NCI-H2196 treated with DMSO at 0.1 percent for 48 hours (cell line): ENCODE measurements around the gene PUS1.

Source experiments
- DNase-seq: peaks from one replicate; lab custom pipeline; 2025; ENCODE audit not compliant: unreplicated experiment; lab: John Stamatoyannopoulos, UW

Gene PUS1

DNA sequence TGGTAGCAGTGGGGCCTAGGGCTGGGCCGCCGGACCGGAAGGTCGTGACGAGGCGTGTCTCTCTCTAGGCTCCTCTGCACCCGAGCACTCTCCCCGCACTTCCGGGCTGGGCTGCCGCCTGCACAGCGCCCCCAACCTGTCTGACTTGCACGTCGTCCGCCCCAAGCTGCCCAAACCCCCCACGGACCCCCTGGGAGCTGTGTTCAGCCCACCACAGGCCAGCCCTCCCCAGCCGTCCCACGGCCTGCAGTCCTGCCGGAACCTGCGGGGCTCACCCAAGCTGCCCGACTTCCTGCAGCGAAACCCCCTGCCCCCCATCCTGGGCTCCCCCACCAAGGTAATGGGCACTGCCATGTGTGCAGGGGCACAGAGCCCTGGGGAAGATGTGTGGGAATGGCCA lies 13.3 kb upstream of the PUS1 start:
- no peak for DNase-seq

GRCh38 chr12:131916306-131917138 lies 12.6 kb upstream of the PUS1 start:
- no peak for DNase-seq

DNA sequence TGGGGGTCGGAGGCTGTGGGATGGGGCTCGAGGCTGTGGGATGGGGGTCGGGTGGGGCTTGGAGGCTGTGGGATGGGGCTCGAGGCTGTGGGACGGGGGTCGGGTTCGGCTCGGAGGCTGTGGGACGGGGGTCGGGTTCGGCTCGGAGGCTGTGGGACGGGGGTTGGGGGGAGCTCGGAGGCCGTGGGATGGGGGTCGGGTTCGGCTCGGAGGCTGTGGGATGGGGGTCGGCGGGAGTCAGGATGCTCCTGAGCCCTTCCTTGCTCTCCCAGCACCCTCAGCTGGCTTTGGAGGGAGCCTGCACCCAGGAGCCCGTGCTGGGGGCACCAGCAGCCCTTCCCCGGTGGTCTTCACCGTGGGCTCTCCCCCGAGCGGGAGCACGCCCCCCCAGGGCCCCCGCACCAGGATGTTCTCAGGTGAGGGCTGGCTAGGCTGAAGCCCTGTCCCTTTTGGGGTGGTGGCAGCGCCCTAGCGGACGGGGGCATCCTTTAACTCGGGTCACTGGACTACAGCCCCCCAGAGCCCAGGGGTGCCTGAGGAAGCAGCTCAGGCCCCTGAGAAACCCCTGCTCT lies 11.9 kb upstream of the PUS1 start:
- no peak for DNase-seq

GRCh38 chr12:131917711-131918306 lies 11.3 kb upstream of the PUS1 start:
- no peak for DNase-seq

DNA sequence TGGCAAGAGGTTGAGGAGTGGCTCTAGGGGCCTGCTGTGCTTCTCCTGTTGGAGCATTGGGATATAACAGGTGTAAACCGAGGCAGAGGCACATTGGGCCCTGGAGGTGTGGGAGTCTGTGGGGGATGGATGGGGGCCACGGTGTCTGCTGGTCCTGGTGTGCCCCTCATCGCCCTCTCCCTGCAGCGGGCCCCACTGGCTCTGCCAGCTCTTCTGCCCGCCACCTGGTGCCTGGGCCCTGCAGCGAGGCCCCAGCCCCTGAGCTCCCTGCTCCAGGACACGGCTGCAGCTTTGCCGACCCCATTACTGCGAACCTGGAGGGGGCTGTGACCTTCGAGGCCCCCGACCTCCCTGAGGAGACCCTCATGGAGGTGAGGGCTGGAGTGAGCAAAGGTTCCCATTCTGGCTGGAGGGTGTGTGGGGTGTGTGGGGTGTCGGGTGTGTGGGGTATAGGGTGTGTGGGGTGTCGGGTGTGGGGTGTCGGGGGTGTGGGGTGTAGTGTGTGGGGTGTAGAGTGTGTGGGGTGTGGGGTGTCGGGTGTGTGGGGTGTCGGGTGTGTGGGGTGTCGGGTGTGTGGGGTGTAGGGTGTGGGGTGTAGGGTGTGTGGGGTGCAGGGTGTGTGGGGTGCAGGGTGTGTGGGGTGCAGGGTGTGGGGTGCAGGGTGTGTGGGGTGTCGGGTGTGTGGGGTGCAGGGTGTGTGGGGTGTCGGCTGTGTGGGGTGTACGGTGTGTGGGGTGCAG lies 10.6 kb upstream of the PUS1 start:
- DNase-seq, result no peak

DNA sequence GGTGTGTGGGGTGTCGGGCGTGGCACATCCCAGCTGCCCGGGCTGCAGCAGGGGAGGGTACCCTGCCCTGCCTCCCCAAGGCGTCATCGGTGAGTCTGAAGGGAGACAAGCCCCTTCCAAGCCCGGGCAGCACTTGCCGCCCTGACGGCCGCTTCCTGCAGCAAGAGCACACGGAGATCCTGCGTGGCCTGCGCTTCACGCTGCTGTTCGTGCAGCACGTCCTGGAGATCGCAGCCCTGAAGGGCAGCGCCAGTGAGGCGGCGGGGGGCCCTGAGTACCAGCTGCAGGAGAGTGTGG lies 10.1 kb upstream of the PUS1 start:
- no peak for DNase-seq

DNA sequence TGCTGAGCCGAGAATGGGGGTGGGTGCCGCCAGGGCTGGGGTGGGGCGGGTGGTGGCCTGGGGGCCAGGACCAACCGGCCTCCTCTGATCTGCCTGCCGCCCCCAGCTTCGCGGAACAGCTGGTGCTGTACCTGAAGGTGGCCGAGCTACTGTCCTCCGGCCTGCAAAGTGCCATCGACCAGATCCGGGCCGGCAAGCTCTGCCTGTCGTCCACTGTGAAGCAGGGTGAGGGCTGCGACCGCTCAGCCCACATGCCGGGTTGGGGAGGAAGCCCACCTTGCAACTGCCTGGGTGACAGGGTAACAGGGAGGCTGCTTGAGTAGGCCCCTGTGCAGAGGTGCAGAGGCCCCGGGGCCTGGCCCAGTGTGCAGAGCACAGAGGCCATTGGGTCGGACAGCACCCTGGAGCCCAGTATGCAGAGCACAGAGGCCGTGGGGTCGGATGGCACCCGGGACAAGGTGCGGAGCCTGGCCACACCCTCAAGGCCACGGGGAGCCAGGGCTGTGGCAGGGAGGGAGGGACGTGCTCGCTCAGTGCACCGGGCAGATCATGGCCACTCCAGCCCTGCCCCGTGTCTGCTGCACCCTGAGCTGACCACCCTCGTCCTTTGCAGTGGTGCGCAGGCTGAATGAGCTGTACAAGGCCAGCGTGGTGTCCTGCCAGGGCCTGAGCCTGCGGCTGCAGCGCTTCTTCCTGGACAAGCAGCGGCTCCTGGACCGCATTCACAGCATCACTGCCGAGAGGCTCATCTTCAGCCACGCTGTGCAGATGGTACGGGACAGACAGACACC lies 9.5 kb upstream of the PUS1 start:
- DNase-seq, result no peak

GRCh38 chr12:131920157-131920508 lies 8.9 kb upstream of the PUS1 start:
- no peak for DNase-seq

GRCh38 chr12:131920902-131921840 lies 7.9 kb upstream of the PUS1 start:
- DNase-seq, result no peak

DNA sequence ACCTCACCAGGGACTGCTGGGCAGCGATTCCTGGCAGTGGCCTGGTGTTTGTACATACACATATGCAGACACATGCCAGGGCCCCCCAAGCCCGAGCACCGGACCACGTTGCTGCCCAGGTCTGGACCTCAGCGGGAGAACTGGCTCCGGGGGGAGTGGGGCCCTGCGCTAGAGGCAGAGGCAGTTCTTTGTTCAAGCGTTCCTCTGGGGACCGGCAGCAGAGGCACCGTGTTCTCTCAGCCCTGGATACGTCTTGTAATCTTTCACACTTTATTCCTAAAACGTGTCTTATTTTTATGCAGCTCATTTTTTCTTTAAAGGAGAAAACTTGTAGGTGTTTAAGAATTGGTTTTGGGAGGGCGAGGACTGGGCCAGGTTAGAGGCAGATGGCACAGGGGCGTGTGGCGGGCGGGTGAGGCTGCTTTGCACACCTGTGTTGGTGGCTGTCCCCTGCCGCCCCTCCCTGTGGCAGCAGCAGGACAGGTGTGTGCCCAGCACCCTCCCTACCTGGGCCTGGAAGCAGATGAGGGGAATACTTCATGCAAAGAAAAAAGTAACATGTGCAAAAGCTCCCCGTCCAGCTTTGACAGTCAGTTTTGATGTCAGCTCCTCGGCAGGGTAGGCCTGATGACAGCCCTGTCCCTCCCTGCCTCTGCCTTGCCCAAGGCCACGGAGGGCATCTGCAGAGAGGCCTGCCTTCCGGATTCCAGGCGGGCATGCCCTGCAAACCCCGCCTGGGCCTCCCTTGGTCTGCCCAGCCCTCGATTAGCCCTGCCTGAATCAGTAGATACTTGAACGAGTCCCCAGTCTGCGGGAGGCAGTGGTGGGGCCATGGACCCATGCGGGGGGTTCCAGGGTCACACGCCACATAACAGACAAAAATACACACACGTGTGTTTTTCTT lies 7.0 kb upstream of the PUS1 start:
- no peak for DNase-seq

DNA sequence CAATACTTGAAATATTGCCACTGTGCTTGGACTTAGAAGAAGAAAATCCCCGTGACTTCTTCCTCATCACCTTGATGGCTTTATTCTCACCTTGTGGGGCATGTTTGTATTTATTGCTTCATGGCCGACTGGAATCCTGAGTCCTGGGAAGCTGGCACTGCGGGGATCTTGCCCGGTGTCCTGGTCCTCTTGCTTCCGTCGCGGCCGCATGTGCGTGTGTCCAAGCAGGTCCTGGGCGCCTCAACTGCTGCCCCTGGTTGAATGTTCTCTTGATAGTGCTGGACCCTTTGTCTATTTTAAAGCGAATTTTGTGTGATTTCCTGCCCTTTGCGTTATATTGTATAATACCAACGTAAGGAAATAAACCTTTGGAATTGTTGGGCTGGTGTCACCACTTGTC lies 6.3 kb upstream of the PUS1 start:
- DNase-seq, result no peak

GRCh38 chr12:131923260-131923659 lies 5.8 kb upstream of the PUS1 start:
- no peak for DNase-seq

- DNase-seq, result no peak
Measured at GRCh38 chr12:131927110-131928079, 1.7 kb upstream of the PUS1 start.

- no peak for DNase-seq
Measured at GRCh38 chr12:131928080-131928710, 881 bp upstream of the PUS1 start.

- no peak for DNase-seq
Measured at GRCh38 chr12:131929581-131930456, 743 bp downstream of the PUS1 start.

GRCh38 chr12:131930510-131930909 lies 1.4 kb downstream of the PUS1 start:
- no peak for DNase-seq

GRCh38 chr12:131933387-131933786 lies 4.3 kb downstream of the PUS1 start:
- DNase-seq, result no peak
